BLaER1 (cell line): ENCODE data around the gene HPS4.
A peak's percentile ranks its signal among the peaks of the same experiment; 100 is the strongest.

Experiments used
- H3K27ac ChIP-seq: shearing (Covaris generic); formaldehyde crosslinking; 2 replicates; pipeline ENCODE4 v1.8.1; 2022
- H3K27me3 ChIP-seq: shearing (Covaris generic); formaldehyde crosslinking; 2 replicates; pipeline ENCODE4 v1.8.1; 2022
- H3K36me3 ChIP-seq: shearing (Covaris generic); formaldehyde crosslinking; 2 replicates; pipeline ENCODE4 v1.8.1; 2022
- H3K4me1 ChIP-seq: shearing (Covaris generic); formaldehyde crosslinking; 2 replicates; pipeline ENCODE4 v1.8.1; 2022
- H3K4me2 ChIP-seq: shearing (Covaris generic); formaldehyde crosslinking; 2 replicates; pipeline ENCODE4 v1.8.1; 2022
- H3K4me3 ChIP-seq: shearing (Covaris generic); formaldehyde crosslinking; 2 replicates; pipeline ENCODE4 v1.8.1; 2022
- H3K9ac ChIP-seq: shearing (Covaris generic); formaldehyde crosslinking; 2 replicates; pipeline ENCODE4 v1.8.1; 2022
- H3K9me3 ChIP-seq: shearing (Covaris generic); formaldehyde crosslinking; 2 replicates; pipeline ENCODE4 v1.8.1; 2022
- H4K20me1 ChIP-seq: shearing (Covaris generic); formaldehyde crosslinking; 2 replicates; pipeline ENCODE4 v1.8.1; 2022
- Cebpa-rat ChIP-seq: shearing (Covaris generic); IDR thresholded peaks from 2 replicates; pipeline ENCODE4 v1.8.1; 2022

HPS4 gene

GRCh38 chr22:26406118-26406517 is 77.5 kb downstream of the HPS4 start:
- H3K9me3 ChIP-seq = no peaks in the 10 kb centered on the region
- no peak for TF ChIP-seq Cebpa-rat
- peaks cover 35% of the 10 kb centered on the region for H3K4me1 ChIP-seq
- no peaks in the 10 kb centered on the region for H4K20me1 ChIP-seq
- H3K36me3 ChIP-seq = no peaks in the 10 kb centered on the region
- no peak overlapping the region for H3K4me3 ChIP-seq
- H3K9ac ChIP-seq = no peak overlapping the region
- H3K27ac ChIP-seq = no peak overlapping the region
- H3K27me3 ChIP-seq = no peaks in the 10 kb centered on the region
- no peak overlapping the region for H3K4me2 ChIP-seq

GRCh38 chr22:26404851-26405421 is 78.6 kb downstream of the HPS4 start:
- TF ChIP-seq Cebpa-rat = no peak
- no peaks in the 10 kb centered on the region for H3K27me3 ChIP-seq
- H3K27ac ChIP-seq = 0 out of 2 replicates have a peak overlapping the region, but pooled peaks have one; percentile 27
- H4K20me1 ChIP-seq = no peaks in the 10 kb centered on the region
- peak overlapping the region; percentile 39; the same call in 1 of the 2 replicates for H3K9ac ChIP-seq
- H3K36me3 ChIP-seq = no peaks in the 10 kb centered on the region
- no peak overlapping the region for H3K4me3 ChIP-seq
- H3K4me2 ChIP-seq = peak overlapping the region; percentile 54
- peaks cover 35% of the 10 kb centered on the region for H3K4me1 ChIP-seq
- H3K9me3 ChIP-seq = no peaks in the 10 kb centered on the region

- Histone ChIP-seq H3K27ac (no peak overlapping the region), H3K4me2 (no peak overlapping the region), H3K4me3 (no peak overlapping the region), H3K9me3 (no peaks in the 10 kb centered on the region), H3K9ac (no peak overlapping the region), H3K36me3 (no peaks in the 10 kb centered on the region), H4K20me1 (no peaks in the 10 kb centered on the region), H3K4me1 (peaks cover 23% of the 10 kb centered on the region), H3K27me3 (no peaks in the 10 kb centered on the region)
- TF ChIP-seq Cebpa-rat = no peak
Measured at GRCh38 chr22:26401726-26402125, 81.9 kb downstream of the HPS4 start.
